Spleen (tissue), 7 donors: ENCODE data around the gene APOL4.

Experiments used
- CTCF ChIP-seq, 11 experiments: fragments of 200-600 bp in 7 of 11; fragments of 450-650 bp in 4 of 11; sonication (generic) in 4 of 11; IDR thresholded peaks in 8 of 11; conservative IDR thresholded peaks in 3 of 11; 1 replicate in 7 of 11; 2 replicates in 4 of 11; pipeline versions ENCODE4 v1.4.0 to v1.8.0; 2016 to 2021; ENCODE audit warnings: antibody characterized with exemption in 11 of 11, inconsistent platforms in 4 of 11, mild to moderate bottlenecking in 1 of 11
- POLR2A ChIP-seq, 3 donors: fragments of 450-650 bp; IDR thresholded peaks; one replicate each; pipeline ENCODE4 v1.5.1; 2017; ENCODE audit warnings: antibody characterized with exemption in 3 of 3, mild to moderate bottlenecking in 1 of 3
- POLR2AphosphoS5 ChIP-seq, 3 donors: sonication (generic); formaldehyde crosslinking; IDR thresholded peaks; one replicate each; pipeline ENCODE4 v1.5.1; 2017; ENCODE audit warnings: antibody characterized with exemption in 3 of 3
- donor health status: DM: no; HTN: no; CAD: no; lungs with moderate emphysema.
- donor health status: DM: no; HTN: no; CAD: no.
- donor health status: DM: no; HTN: no; CAD: no.

DNA sequence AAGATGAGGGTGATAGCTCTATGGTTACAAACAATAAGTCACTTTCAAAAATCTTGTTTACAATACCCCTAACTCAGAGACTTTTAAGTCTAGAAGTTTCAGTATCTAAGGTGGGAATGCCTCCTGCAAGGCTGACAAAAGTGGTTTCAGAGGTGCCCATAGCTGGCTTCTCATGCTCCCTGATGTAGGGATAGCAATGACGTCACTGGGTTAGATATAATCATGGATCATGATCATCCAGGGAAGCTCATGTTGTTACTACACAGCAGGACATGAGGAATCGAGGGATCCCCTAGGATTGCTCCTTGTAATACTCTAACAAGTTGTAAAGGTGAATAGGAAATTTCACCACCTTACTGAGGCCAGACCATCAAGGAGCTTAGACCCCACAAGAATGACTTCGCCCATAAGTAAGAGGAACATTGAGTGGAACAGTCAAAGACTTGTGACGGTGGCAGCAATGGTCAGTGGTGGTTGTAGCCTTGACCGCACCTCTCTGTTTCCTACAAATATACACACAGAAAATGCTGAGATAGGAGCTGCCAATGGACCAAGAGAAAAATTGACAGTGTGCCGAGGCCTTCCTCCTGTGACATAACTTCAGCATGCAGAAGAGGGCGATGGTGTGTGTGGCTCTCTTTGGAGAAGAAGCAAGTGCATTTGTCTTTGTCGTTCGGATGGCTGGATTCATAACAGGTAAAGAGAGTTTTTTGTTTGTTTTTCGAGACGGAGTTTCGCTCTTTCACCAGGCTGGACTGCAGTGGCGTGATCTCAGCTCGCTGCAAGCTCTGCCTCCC, 15.6 kb downstream of the APOL4 start:
- TF ChIP-seq CTCF (IDR thresholded peaks at IDR 0.05 in 8 of 11, conservative IDR thresholded peaks at IDR 0.05 in 3 of 11) (no peak), POLR2A (IDR thresholded peaks at IDR 0.05) (no peak), POLR2AphosphoS5 (IDR thresholded peaks at IDR 0.05) (no peak)
